Prostate gland (tissue), 2 donors: Measurements from ENCODE around the gene RNASET2. TPM values are rescaled to one million over a fixed set of nuclear protein-coding genes. Genes with fewer than 3 reads are reported as not detected.
A peak's percentile ranks its signal among the peaks of the same experiment; 100 is the strongest.
"Not testable (repeated sequence)": the region's sequence is repeated elsewhere in the genome, so short reads cannot be mapped to it uniquely, and the experiment has no call there.

Source experiments
- DNase-seq: peaks from one replicate; pipeline ENCODE4 v3.0.0-alpha.2; 2019; ENCODE audit warnings: low spot score
- H3K27ac ChIP-seq, 2 donors: fragments of 200-600 bp; sonication (generic); 2 replicates each; pipeline ENCODE4 v1.5.1; 2017 to 2019
- H3K27me3 ChIP-seq: fragments of 200-600 bp; sonication (generic); replicated peaks from 2 replicates; pipeline ENCODE4 v1.5.1; 2019; ENCODE audit not compliant: insufficient read depth
- H3K36me3 ChIP-seq, 2 donors: fragments of 200-600 bp; sonication (generic); 1 replicate in 1 of 2; 2 replicates in 1 of 2; pipeline versions ENCODE4 v1.5.1 to v1.8.1; 2017 to 2019
- H3K4me1 ChIP-seq: fragments of 200-600 bp; sonication (generic); replicated peaks from 2 replicates; pipeline ENCODE4 v1.5.1; 2019
- H3K4me3 ChIP-seq, 2 donors: fragments of 200-600 bp; sonication (generic); 2 replicates each; pipeline ENCODE4 v1.5.1; 2017 to 2019
- H3K9me3 ChIP-seq: fragments of 200-600 bp; sonication (generic); 2 replicates; pipeline ENCODE4 v1.5.1; 2017
- CTCF ChIP-seq, 4 experiments: fragments of 200-600 bp in 2 of 4; fragments of 450-650 bp in 2 of 4; sonication (generic) in 2 of 4; IDR thresholded peaks; 1 replicate in 3 of 4; 2 replicates in 1 of 4; pipeline ENCODE4 v1.5.1; 2016 to 2019; ENCODE audit warnings: antibody characterized with exemption in 4 of 4, mild to moderate bottlenecking in 2 of 4, moderate library complexity in 2 of 4
- POLR2A ChIP-seq: fragments of 450-650 bp; IDR thresholded peaks from one replicate; pipeline ENCODE4 v1.6.1; 2016; ENCODE audit warnings: antibody characterized with exemption, mild to moderate bottlenecking
- POLR2AphosphoS5 ChIP-seq: sonication (generic); formaldehyde crosslinking; IDR thresholded peaks from one replicate; pipeline ENCODE4 v1.6.1; 2017; ENCODE audit warnings: antibody characterized with exemption
- WGBS: methylation state at CpG from one replicate; pipeline ENCODE4 v1.1.5; 2018; 5-methylcytosine and 5-hydroxymethylcytosine counted together
- intact Hi-C: fragments of 100-400 bp; cut with DNase I; formaldehyde crosslinking; loops from one replicate; pipeline ENCODE4 v1.14.2; 2022
- total RNA-seq, 2 donors: library from RNA; depleted of rRNA; stranded (reverse); fragments of >200 nt; gene quantifications; one replicate each; pipeline ENCODE4 v1.1.0, GENCODE V29; 2016

RNASET2 gene
- total RNA-seq, 2 donors from 2014 or later = 81.3 to 180 TPM

GRCh38 chr6:166900956-166901607, 55.3 kb downstream of the RNASET2 start:
- no peaks in the 10 kb centered on the region for H3K4me1 ChIP-seq
- TF ChIP-seq POLR2AphosphoS5 = no peak
- no peak for TF ChIP-seq CTCF (IDR thresholded peaks at IDR 0.05)
- no peak for TF ChIP-seq POLR2A
- no peaks in the 10 kb centered on the region for H3K9me3 ChIP-seq
- H3K27ac ChIP-seq = no peak overlapping the region
- WGBS = 92% methylated on average over 53 of the region's 53 CpGs
- no peak for DNase-seq
- no peaks in the 10 kb centered on the region for H3K27me3 ChIP-seq
- intact Hi-C loops = no loop called here
- no peak overlapping the region for H3K4me3 ChIP-seq
- no peaks in the 10 kb centered on the region for H3K36me3 ChIP-seq

- H3K4me1 ChIP-seq = no peaks in the 10 kb centered on the region
- no peaks in the 10 kb centered on the region for H3K9me3 ChIP-seq
- H3K4me3 ChIP-seq = no peak overlapping the region
- H3K27me3 ChIP-seq = no peaks in the 10 kb centered on the region
- no peak overlapping the region for H3K27ac ChIP-seq
- no peaks in the 10 kb centered on the region for H3K36me3 ChIP-seq
- WGBS = 92% methylated on average over 61 of the region's 61 CpGs
- TF ChIP-seq POLR2A = no peak
- TF ChIP-seq CTCF (IDR thresholded peaks at IDR 0.05) = no peak
- no peak for DNase-seq
- intact Hi-C loops = no loop called here
Observed at GRCh38 chr6:166900130-166900708, 56.1 kb downstream of the RNASET2 start.

- Histone ChIP-seq H3K36me3 (no peaks in the 10 kb centered on the region), H3K9me3 (no peaks in the 10 kb centered on the region), H3K27me3 (no peaks in the 10 kb centered on the region), H3K4me1 (no peaks in the 10 kb centered on the region), H3K27ac (no peak overlapping the region), H3K4me3 (no peak overlapping the region)
- DNase-seq = no peak
- no peak for TF ChIP-seq CTCF (IDR thresholded peaks at IDR 0.05)
- TF ChIP-seq POLR2AphosphoS5 = no peak
- TF ChIP-seq POLR2A = no peak
- intact Hi-C loops = no loop called here
- WGBS = 96% methylated on average over 36 of the region's 36 CpGs
Observed at GRCh38 chr6:166898910-166899309, 57.4 kb downstream of the RNASET2 start.

- intact Hi-C loops, H3K9me3 ChIP-seq, H3K4me3 ChIP-seq, H3K4me1 ChIP-seq, H3K36me3 ChIP-seq, H3K27me3 ChIP-seq: not testable (repeated sequence)
- peak overlapping the region; percentile 56 to 64 for H3K27ac ChIP-seq
- peak; percentile 71 for TF ChIP-seq POLR2AphosphoS5
- 62% methylated on average over 7 of the region's 7 CpGs for WGBS
- peak; percentile 59 for DNase-seq
Observed at GRCh38 chr6:166894614-166895013, 61.7 kb downstream of the RNASET2 start.

GRCh38 chr6:166892472-166892871, 63.9 kb downstream of the RNASET2 start:
- intact Hi-C loops, H3K27ac ChIP-seq, H3K27me3 ChIP-seq, H3K36me3 ChIP-seq, DNase-seq, H3K4me1 ChIP-seq, H3K4me3 ChIP-seq, H3K9me3 ChIP-seq: not testable (repeated sequence)
- 65% methylated on average over 5 of the region's 5 CpGs for WGBS

GRCh38 chr6:166886773-166887172, 69.6 kb downstream of the RNASET2 start:
- WGBS = 93% methylated on average over 4 of the region's 4 CpGs
- H3K4me1 ChIP-seq, H3K36me3 ChIP-seq, H3K27ac ChIP-seq, H3K27me3 ChIP-seq, intact Hi-C loops, DNase-seq, H3K4me3 ChIP-seq, H3K9me3 ChIP-seq: not testable (repeated sequence)

- H3K4me1 ChIP-seq, H3K27me3 ChIP-seq, intact Hi-C loops, H3K9me3 ChIP-seq, DNase-seq, H3K27ac ChIP-seq, H3K4me3 ChIP-seq, H3K36me3 ChIP-seq: not testable (repeated sequence)
- WGBS = 94% methylated on average over 11 of the region's 11 CpGs
Observed at GRCh38 chr6:166884958-166885357, 71.4 kb downstream of the RNASET2 start.
